H1 (cell line): ENCODE measurements around the gene RAP1GDS1. TPM values are rescaled to one million over a fixed set of nuclear protein-coding genes. Genes with fewer than 3 reads are reported as not detected.

Source experiments
- BCL11A ChIP-seq, 2 experiments: IDR thresholded peaks; one replicate each; pipeline ENCODE4 v1.6.1; 2011; ENCODE audit warnings: low read depth in 2 of 2, low read length in 2 of 2, mild to moderate bottlenecking in 2 of 2
- CBX8 ChIP-seq: fragments of 300-800, 300-1000 bp; sonication (generic); IDR thresholded peaks from 2 replicates; pipeline ENCODE4 v1.7.1; 2016; ENCODE audit warnings: low read depth, low read length, borderline replicate concordance
- CHD7 ChIP-seq: fragments of 300-600 bp; sonication (generic); IDR thresholded peaks from 2 replicates; pipeline ENCODE4 v1.7.1; 2012; ENCODE audit warnings: low read length, moderate library complexity, mild to moderate bottlenecking, inconsistent platforms; ENCODE audit not compliant: insufficient replicate concordance
- E2F6 ChIP-seq: IDR thresholded peaks from 2 replicates; pipeline ENCODE4 v1.6.1; 2012; ENCODE audit warnings: inconsistent platforms
- GABPA ChIP-seq: IDR thresholded peaks from 2 replicates; pipeline ENCODE4 v1.6.1; 2011; ENCODE audit warnings: mild to moderate bottlenecking, low read length, moderate library complexity, borderline replicate concordance; ENCODE audit not compliant: insufficient read depth
- HDAC6 ChIP-seq: IDR thresholded peaks from one replicate; pipeline ENCODE4 v1.7.1; 2012; ENCODE audit warnings: low read depth, mild to moderate bottlenecking, inconsistent platforms, low read length, moderate library complexity
- PHF8 ChIP-seq: fragments of 200-600 bp; sonication (generic); conservative IDR thresholded peaks from 2 replicates; pipeline ENCODE4 v1.7.1; 2012; ENCODE audit warnings: low read depth, mild to moderate bottlenecking, inconsistent platforms, low read length, moderate library complexity
- SIX5 ChIP-seq: IDR thresholded peaks from 2 replicates; pipeline ENCODE4 v1.6.1; 2011; ENCODE audit warnings: mild to moderate bottlenecking, low read depth, low read length
- SP2 ChIP-seq: IDR thresholded peaks from 2 replicates; pipeline ENCODE4 v1.6.1; 2012; ENCODE audit warnings: mild to moderate bottlenecking, low read length, inconsistent platforms
- SUZ12 ChIP-seq: fragments of 200-600 bp; sonication (generic); IDR thresholded peaks from 2 replicates; pipeline ENCODE4 v1.6.1; 2012; ENCODE audit warnings: mild to moderate bottlenecking, inconsistent platforms, low read length, moderate library complexity, mixed read lengths
- TBP ChIP-seq: IDR thresholded peaks from 2 replicates; pipeline ENCODE4 v1.6.1; 2011; ENCODE audit warnings: low read depth, low read length, improper control_type of control experiment
- YY1 ChIP-seq: IDR thresholded peaks from 2 replicates; pipeline ENCODE4 v1.6.1; 2011; ENCODE audit warnings: low read depth, mild to moderate bottlenecking, low read length
- polyA plus RNA-seq, 7 experiments: library from polyadenylated mRNA; depleted of rRNA in 3 of 7; stranded (reverse) in 5 of 7; unstranded in 2 of 7; fragments of >200 nt in 5 of 7; fragments of 200-250 nt in 2 of 7; gene quantifications; 1 replicate in 5 of 7; 2 replicates in 1 of 7; 4 replicates in 1 of 7; pipeline versions ENCODE4 v1.2.1 to v1.2.3, GENCODE V29; 2011 to 2013; ENCODE audit warnings: missing spikeins in 2 of 7, mixed read lengths in 2 of 7
- total RNA-seq: library from RNA; stranded (reverse); fragmentation: NEBNext Ultra II Directional; extraction: Animal tissue kit (Norgen Biotek cat#: 25700); gene quantifications from 2 replicates; pipeline ENCODE4 v1.2.1, GENCODE V29; 2021

Gene RAP1GDS1
- total and polyA plus RNA-seq, 2 of the 8 experiments (the other 6 are each of a cell fraction or from before 2014, with no cell fraction given), result 12.8 to 31.9 TPM

- TF ChIP-seq CHD7, result no peak
- TF ChIP-seq SP2, result no peak
- TF ChIP-seq SUZ12, result no peak
- TF ChIP-seq BCL11A (IDR thresholded peaks at IDR 0.05; ENCODE audit: low read depth in 2 of 2, low read length in 2 of 2), result no peak
- TF ChIP-seq CBX8, result no peak
- TF ChIP-seq E2F6, result no peak
- no peak for TF ChIP-seq TBP
- no peak for TF ChIP-seq GABPA
- no peak for TF ChIP-seq HDAC6
- TF ChIP-seq PHF8, result no peak
- no peak for TF ChIP-seq YY1
- no peak for TF ChIP-seq SIX5
Measured at GRCh38 chr4:98448908-98449307, 187.7 kb downstream of the RAP1GDS1 start (continued).
